ENCODE measurements around the gene TM4SF18.
"Not testable (repeated sequence)": the region's sequence is repeated elsewhere in the genome, so short reads cannot be mapped to it uniquely, and the experiment has no call there.

The TM4SF18 gene

GRCh38 chr3:149333176-149333859, at the start of gene TM4SF18:
Gene TM4SF18, minus strand, starts transcription at chr3:149333636. Its CDS starts 254 bp downstream, at chr3:149333382.
- DNase-seq = no peak

- DNase-seq = no peak
Measured at GRCh38 chr3:149382518-149382917, 49.1 kb upstream of the TM4SF18 start.

GRCh38 chr3:149382101-149382467, 48.6 kb upstream of the TM4SF18 start:
- DNase-seq = peak; percentile 51

- no peak for DNase-seq
Measured at GRCh38 chr3:149381173-149382100, 48.0 kb upstream of the TM4SF18 start.

- DNase-seq = not testable (repeated sequence)
Measured at GRCh38 chr3:149380220-149380619, 46.8 kb upstream of the TM4SF18 start.

- no peak for DNase-seq
Measured at GRCh38 chr3:149378478-149379309, 45.3 kb upstream of the TM4SF18 start.

GRCh38 chr3:149377408-149378364, 44.2 kb upstream of the TM4SF18 start, which contains the start of gene TM4SF1:
Gene TM4SF1, minus strand, starts transcription at chr3:149377649. Its CDS starts 102 bp downstream, at chr3:149377547.
- DNase-seq = no peak

- DNase-seq = no peak
Measured at GRCh38 chr3:149376718-149377407, 43.4 kb upstream of the TM4SF18 start.

- DNase-seq = no peak
Measured at GRCh38 chr3:149375501-149376196, 42.2 kb upstream of the TM4SF18 start.

GRCh38 chr3:149374793-149375500, 41.5 kb upstream of the TM4SF18 start:
- no peak for DNase-seq

- DNase-seq = no peak
Measured at GRCh38 chr3:149374391-149374790, 41.0 kb upstream of the TM4SF18 start.

- no peak for DNase-seq
Measured at GRCh38 chr3:149373235-149374125, 40.0 kb upstream of the TM4SF18 start.

GRCh38 chr3:149371723-149372114, 38.3 kb upstream of the TM4SF18 start:
- no peak for DNase-seq

GRCh38 chr3:149371001-149371722, 37.7 kb upstream of the TM4SF18 start:
- no peak for DNase-seq

GRCh38 chr3:149369991-149370866, 36.8 kb upstream of the TM4SF18 start:
- DNase-seq = no peak

GRCh38 chr3:149368674-149369497, 35.5 kb upstream of the TM4SF18 start:
- DNase-seq = no peak

Measured in amniotic stem cell (primary cell).